Hepatocyte (in vitro differentiated cells): ENCODE data around the gene RBBP8NL.

ENCODE experiments used
- CTCF ChIP-seq: fragments of 200-600 bp; sonication (generic); IDR thresholded peaks from 2 replicates; pipeline ENCODE4 v1.5.1; 2016; ENCODE audit warnings: antibody characterized with exemption, mild to moderate bottlenecking; ENCODE audit not compliant: poor library complexity
- EZH2 ChIP-seq: fragments of 200-600 bp; sonication (generic); IDR thresholded peaks from 2 replicates; pipeline ENCODE4 v1.6.1; 2016; ENCODE audit warnings: antibody characterized with exemption, mild to moderate bottlenecking, borderline replicate concordance

GRCh38 chr20:62422636-62423325 lies 4.6 kb downstream of the RBBP8NL start:
- TF ChIP-seq EZH2 (no peak), CTCF (no peak)
